Eye (tissue), 1 donor: ENCODE results near the gene BRINP1.

Experiments
- DNase-seq: peaks from one replicate; pipeline ENCODE4 v3.0.0-alpha.2; 2015

Gene BRINP1

DNA sequence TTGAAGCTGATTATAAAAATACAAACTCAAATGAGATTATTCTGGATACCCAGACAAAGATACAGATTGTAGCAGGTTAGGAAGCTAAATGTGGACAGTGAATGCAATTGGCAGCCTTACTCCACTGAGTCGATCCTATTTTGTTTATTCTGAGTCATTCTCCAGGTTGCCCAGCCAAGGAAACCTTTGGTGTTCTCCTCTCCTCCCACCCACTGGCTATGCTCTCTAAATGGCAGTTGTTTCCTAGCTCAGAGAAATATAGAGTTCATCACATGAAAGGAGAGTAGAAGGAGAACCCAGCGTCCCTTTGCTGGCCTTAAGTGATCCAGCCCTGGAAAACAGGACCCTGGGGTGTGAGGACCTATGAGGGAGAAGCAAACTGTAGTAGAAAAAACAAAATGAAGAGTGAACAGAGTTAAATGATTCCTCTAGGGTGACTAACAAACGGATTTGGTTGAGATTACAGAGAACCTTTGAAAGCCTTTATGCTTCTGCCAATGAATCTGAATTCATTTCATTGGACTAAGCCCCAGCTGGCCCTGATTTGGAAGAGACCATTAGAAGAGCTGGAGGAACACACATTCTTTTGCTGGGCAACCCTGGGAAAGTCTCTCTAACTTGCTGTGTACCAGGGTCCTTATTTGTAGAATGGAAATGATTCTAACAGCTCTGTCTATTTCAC, 95.1 kb downstream of the BRINP1 start:
- DNase-seq, result no peak

DNA sequence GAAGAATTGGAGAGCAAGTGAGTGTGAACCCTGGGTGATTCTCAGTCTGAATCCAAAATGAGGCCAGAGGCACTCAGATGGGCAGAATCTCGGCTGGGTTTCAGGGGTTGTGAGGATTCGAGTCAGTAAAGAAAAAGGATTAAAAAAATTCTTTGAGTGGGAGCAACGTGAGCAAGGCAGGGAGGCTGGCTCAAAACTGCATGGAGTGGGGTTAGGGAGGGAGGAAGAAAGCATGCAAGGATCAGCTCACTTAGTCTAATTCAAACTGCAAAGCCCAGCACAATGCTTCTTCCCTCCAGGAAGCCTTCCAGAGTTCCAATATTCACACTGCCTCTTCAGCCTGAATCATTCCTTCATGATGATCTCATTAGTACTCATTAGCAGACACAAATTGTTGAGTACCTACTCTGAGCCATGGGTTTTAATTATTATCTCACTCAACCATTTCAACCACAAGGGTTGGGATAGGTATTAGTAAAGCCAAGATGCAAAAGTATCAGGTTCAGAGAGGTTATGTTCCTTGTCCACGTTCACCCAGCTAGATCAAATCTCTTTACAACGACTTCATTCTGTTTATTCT, 95.8 kb downstream of the BRINP1 start:
- no peak for DNase-seq

DNA sequence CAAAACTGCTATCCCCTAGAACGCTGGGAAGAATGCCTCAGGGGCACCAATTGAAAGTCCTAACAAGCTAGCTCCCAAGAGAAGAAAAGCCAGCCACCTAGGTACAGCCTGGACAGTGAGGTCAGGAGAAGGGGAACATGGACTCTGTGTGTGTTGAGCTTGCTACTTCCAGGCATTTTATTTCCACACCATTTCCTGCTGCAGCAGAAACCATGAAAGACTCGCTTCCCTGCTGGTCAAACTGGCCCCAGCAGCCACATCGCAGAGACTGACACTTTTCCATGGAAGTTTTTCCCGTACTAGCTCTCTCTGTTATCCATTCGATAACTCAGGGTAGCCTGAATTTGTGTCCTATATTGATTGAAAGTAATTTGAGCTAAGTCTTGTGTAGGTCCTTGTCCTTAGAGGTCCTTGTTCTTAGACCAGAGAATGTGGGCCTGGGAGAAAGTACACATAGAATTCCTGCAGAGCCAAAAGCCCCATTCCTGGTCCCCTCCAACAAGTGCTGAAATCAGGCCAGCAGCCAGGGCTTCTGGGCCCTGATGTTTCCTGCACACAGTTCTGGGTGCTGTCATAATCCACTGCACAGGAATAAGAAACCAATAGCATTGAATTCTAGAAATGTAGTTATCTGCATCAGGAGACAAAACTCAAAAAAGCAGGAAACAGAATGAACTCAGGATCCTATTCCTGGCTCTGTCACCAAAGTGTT, 96.6 kb downstream of the BRINP1 start:
- DNase-seq, result no peak

DNA sequence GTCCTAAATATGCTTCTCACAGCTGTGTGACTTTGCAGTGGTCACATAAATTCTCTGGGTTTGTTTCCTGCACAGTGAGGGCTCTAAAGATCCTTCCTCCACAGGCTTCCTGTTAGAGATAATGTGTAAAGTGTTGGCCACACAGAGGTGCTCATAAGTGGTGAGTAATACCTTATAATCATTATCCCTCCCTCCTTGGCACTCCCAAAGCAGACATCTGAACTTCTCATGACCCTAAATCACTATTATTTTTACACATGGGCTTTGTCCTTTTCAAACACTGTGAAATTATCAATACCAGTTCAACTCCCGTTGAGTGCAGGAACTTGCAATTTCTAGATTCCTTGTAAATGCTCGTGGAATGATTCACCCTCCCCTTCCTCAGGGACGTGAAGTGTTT, 100.2 kb downstream of the BRINP1 start:
- no peak for DNase-seq

DNA sequence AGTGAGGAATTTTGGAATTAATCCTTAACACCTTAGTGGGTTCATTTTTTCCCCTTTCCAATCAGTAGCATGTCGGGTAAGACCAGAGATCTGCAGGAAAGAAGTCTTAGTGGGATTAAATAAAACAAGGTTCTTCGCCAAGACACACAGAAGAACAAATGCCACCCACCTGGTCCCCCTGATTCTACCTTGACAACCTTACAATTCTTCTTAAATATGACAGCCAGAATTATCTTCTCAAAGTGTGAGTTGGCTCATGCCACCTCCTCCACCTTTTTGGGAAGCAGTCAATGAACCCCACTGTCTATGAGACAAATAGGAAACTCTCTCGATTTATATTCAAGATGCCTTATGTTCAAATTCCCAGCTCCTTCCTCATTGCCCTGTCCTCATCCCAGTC, 105.1 kb downstream of the BRINP1 start:
- DNase-seq, result no peak

DNA sequence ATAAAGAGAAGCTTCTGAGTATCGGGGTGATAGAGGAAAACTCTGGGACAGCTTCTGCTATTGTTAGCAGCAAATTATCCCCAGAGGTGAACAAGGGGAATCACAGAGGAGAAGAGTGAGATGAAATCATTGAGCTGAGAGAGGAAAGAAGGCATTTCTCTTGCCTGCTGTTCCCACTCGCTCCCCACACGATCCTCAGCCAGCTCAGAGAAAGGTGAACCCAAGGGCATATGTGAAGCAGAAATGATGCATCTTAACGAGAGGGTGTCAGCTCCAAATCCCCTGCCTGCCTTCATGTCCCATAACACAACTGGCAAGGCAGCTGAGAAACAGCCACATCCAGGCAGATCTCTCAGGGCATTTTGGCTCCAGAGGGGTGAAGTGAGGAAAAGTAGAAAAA, 111.6 kb downstream of the BRINP1 start:
- DNase-seq, result peak; percentile 60

DNA sequence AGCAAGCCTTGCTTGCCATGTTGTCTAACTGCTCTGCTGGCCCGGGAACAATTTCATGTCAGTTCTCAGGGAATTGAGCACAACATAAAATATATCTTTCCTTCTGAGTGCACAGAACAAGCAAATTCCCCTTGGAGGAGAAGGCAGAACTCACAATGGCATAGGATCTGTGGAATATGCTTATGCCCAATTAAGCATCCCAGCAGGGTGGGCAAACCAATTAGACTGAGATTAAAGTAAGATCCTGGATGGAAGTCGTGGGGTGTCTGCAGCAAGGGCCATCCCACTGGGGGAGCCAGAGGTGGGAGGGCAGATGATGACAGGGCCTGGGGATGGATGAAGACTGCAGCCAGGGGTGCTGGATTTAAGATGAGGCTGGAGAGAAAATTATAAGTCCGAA, 114.1 kb downstream of the BRINP1 start:
- peak; percentile 62 for DNase-seq

DNA sequence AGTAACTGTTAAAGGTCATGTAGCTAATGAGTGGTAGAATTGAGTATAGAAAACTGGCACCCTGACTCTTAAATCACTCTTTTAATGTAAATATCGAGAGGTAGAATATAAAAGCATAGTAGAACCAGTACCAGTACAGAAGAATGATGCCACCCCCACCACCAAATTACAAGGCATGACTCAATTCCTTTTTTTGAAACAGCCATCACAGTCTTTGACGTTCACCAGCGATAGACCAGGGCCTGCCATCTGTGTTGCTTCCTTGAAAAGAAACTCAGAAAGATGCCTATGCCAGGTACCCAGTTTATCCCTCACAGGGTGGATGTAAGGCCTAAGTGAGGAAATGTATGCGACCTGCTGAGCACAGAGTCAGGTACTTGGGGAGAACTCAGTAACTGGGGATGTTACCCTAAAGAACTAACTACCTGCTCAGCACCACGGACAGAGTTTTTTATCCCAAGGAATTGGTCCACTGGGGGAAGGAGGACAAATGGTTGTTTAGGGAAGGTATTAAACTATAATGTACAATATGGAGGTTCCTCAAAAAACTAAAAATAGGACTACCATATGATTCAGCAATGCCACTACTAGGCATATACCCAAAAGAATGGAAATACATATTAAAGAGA, 116.5 kb downstream of the BRINP1 start:
- DNase-seq, result no peak

DNA sequence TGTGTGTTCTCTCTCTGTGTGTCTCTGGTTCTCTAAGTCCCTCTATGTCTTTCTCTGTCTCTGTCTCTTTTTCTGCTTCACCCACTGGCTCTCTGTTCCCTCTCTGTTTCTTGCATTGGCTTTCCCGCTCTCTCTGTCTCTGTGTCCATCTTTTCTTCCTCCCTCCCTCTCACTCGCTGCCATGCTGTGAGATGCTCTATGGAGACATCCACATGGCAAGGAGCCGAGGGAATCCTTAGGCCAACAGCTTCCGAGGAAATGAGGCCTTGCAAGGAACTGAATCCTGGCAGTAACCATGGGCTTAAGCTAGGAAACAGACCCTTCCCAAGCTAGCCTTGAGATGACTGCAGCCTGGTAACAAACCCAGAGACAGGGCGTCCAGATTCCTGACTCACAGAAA, 117.3 kb downstream of the BRINP1 start:
- no peak for DNase-seq

DNA sequence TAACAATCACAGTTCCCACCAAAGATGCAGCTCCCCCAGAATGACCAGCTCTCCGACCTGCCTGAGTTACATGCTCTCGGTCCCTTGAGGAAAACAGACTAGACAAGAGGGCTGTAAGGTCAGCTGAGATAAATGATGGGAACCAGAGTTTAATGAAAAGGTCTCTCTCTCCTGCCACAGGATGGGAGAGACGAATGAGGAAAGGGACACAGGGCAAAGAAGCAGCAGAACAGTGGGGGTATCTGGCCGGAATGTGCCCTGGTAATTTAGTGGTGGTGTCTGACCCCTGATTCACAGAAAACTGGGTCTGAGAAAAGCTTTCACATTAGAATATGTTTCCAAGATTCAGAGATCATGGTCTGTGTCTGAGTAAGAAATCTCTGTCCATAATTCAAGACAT, 118.5 kb downstream of the BRINP1 start:
- DNase-seq, result no peak

DNA sequence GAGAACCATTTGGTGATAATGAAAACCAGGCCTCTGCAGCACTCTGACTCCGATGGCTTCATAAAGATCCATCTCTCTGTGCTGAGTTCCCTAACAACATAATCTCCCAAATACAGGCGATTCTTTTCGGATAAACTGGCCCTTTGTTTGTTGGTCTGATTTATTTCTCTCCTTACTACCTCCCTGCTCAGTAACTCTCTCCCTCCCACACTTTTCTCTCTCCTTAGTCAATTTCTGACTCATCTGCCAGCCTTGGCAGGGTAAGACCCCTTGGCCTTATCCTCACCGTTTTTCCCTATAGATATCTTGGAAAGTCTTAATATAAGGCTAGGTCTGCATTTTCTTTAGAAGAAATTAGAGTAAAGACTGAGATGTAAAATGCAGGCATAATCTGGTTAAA, 128.7 kb downstream of the BRINP1 start:
- DNase-seq, result no peak

DNA sequence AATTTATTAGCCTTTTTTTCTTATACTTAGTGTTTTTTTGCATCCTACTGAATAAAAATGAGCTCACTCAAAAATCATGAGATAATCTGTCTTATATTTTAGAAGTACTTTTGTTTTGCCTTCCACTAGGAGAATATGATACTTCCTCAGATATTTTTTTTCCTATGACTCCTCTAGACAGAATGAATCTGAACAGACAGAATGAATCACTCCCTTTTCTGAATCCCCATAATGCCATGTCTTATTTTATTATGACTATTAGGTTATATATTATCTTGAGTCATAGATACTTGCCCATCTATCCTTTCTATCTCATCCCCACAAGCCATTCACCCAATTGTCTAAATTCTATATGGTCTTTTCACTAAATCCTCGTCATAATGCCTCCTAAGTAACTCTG, 134.6 kb downstream of the BRINP1 start:
- DNase-seq, result no peak

DNA sequence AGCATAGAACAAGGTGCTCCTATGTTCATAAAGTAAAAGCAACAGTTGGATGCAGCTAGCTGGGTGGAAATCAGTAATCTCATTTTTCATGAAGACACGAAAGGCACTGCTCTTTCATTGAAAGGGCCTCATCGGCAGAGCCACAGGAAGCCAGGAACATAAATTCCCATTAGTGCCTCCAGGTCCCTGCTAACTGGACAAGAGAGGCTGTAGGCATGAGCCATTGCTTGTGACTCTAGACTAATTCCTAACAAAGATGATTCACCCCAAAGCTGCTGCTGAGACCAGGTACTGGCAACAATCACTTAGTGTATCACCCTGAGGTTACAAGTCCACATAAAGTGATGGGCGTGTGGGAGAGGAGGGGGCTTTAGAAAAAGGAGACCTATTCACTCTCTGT, 141.8 kb downstream of the BRINP1 start:
- no peak for DNase-seq

DNA sequence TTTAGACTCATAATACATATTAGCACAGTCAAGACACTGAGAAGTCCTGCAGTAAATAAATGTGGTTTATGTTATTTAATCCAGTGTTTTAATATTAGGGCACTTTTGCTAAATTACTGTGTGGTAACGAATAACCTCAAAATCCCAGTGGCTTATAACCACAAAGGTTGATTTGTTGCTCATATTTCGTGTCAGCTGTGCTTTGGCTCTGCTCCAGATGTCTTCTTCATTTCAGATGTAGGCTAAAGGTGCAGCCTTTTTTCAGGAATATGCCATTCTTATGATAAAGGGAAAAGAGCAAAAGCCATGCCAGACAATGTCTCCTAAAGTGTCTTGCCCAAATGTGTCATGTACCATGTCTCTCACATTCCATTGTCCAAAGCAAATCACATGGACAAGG, 144.8 kb downstream of the BRINP1 start:
- no peak for DNase-seq

DNA sequence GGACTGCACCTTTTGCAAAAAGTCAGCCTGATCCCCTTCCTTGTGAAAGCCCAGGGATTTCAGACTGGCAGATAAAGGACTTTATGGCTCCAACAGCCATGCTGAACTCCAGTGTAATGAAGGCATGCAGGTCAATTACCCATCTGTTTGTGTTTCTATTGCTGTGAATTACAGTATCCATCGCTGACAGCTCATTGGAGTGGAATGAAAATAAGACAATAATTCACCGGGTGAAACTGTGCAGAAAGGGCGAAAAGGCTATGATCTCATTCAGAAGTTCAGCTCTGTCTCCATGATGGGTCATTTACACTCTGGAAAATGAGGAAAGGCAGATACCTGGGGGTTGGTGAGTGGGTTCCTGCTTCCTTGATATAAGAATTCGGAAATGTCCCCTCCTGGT, 148.0 kb downstream of the BRINP1 start:
- DNase-seq, result peak; percentile 81

DNA sequence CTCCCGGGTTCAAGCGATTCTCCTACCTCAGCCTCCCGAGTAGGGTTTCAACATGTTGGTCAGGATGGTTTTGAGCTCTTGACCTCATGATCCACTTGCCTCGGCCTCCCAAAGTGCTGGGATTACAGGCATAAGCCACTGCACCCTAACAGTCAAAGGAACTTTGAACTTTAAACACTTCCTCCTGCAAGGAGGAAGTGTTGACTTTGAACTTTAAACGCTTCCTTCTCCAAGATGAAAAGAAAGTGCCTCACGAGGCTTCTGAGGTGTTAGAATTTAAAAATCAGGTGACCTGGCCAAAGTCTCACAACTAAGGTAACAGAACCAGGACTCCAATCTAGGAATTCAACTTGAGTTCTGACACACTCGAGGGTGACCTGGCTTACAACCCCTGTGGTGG, 150.9 kb downstream of the BRINP1 start:
- no peak for DNase-seq

DNA sequence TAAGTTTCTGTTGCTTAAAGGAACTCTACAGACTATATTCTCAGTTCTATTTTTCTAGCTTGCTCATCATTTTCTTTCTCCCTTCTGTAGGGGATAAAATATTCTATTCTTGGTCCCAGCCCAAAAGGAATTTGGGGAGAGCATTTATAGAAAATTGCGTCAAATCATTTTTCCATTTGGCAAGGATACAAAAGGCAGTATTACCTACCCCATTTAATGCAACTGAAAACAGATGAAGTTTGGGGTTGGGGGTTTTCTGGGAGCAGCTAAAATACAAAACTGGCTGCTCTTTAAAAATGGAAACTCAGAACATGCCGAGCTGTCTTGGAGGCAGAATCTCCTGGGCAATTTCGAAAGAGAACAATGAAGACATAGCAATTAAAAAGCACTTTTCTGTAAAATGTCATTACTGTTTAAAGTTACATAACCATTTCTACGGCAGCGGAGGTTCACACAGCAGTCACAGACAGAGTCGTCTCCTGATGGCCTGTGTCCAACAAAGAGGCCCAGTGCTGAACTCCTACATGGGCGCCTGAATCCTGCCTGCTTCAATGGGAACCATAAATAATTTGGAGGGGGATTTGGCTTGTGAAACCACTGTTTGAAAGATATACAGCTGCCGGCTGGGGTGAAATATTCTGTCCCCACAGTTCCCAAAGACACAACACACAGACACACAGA, 152.4 kb downstream of the BRINP1 start:
- DNase-seq, result peak; percentile 83

DNA sequence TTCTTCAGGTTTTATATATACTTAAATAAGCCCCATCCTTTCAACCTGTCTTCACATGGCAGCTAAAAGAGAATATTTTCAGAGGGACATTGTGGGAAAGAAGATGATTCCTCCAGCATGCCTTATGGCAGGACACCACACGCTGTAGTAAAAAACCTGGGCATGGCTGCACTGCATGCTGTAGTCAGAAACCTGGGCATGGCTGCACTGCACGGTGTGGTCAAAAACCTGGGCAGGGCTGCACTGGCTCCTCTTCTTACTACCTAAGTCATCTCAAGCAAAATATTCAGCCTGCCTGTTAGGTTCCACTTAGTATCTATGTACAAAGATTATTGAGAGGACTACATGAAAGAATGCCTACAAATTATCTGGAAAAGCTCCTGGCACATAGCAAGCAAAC, 153.6 kb downstream of the BRINP1 start:
- no peak for DNase-seq

DNA sequence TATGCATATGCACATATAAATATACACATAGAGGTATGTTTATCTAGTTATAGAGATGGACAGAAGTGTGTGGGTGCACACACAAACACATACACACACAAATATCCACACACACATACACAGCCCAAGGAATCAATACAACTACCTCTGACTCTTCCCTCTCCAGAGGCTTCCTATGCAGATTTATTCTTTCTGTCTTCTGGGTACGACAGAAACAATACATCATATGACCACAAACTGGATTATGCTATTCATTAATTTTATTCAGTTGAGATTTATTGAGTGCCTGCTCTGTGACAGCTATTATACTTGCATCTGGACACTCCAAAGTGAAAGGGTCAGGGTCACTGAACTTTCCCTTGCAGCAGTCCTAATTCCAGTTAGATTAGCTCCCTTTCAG, 155.8 kb downstream of the BRINP1 start:
- DNase-seq, result no peak

DNA sequence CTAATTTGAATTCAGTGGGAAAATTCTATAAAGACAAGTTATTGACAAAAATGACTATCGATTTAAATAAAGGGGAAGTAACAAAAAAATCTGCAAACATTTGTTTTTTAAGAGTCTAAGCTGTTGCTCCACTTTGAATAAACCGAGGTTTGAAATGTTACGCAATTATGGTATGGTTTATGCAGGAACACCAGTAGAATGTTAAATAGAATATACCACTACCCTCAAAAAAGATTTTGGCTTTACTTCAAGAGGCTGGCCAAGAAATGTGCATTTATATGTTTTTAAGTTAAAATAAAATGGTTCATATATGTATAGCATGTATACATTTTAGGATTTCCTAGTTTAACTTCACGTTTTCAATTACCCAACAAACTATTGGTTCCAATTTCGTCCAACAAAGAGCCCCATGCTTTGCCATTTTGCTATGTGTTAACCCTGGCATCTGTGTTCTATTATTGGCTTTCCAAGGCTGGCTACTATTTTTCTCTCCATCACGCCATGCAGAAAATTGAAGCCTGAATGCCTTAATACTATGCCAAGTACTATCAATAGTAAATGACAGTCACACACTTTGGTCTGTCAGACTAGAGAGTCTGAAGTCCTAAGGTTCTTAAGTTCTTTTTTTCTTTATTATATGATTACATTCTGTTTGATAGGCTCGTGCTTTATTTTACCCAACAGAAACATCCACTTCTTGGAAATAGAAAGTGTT, 171.2 kb downstream of the BRINP1 start:
- no peak for DNase-seq

DNA sequence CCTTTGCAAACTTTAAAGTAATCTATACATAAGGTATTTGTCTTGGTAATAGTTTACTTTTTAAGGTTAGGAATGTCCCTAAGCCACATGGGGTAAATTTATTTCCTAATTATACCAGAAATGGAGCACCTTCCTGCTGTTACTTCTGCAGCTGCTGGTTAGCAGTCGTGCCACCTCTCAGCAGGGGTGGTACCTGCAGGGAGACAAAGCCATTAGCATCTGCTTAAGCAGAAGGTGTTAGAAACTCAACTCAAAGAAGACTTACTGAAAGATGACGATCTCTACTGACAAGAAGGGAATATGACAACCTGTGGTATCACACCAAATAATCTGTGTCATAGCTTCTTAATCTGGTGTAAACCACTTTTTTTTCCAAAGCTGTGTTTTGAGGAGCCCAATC, 173.7 kb downstream of the BRINP1 start:
- DNase-seq, result no peak

DNA sequence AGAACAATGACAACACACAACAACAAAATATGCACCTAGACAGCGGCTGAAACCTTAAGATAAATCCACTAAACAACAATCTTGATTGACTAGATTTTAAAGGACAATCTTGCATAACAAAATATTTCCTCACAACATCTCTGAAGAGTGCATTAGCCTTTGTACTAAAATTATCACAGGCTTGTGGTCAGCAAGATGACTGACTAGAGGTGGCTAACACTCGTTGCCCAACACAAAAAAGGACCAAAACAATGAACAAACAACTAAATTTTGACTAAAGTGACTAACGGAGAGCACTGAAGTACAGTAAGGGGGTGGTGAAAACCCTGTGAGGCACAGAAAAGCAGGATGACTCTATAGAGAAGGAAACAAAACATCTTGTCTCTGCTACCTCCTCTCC, 183.9 kb downstream of the BRINP1 start:
- no peak for DNase-seq
